K562 (cell line): ENCODE measurements around the gene FMO5. TPM values are rescaled to one million over a fixed set of nuclear protein-coding genes. Genes with fewer than 3 reads are reported as not detected.
A peak's percentile ranks its signal among the peaks of the same experiment; 100 is the strongest.

ENCODE experiments used
- ATAC-seq: fragments of 200-7000 bp; cut with Tn5 transposase; 3 replicates; pipeline ENCODE4 v1.9.1; 2020; ENCODE audit warnings: moderate library complexity
- BruUV-seq: library from RNA; stranded (reverse); fragments of 400-500 nt; replicated peaks from 2 replicates; lab custom pipeline; 2021; lab: Mats Ljungman, UMichigan
- CTCF ChIA-PET: fragments of 300-600 bp; formaldehyde crosslinking; extraction: SDS; loops from one replicate; lab custom pipeline; 2021; ENCODE audit warnings: low intra/inter-chr PET ratio; lab: Yijun Ruan, JAX
- POLR2A ChIA-PET: fragments of 300-600, 350-650 bp; sonication (Branson Sonifier 250); formaldehyde crosslinking; extraction: SDS; loops from one replicate; lab custom pipeline; 2021; ENCODE audit warnings: antibody characterized with exemption, inconsistent platforms; lab: Yijun Ruan, JAX
- DNase-seq, 4 experiments: peaks; one replicate each; pipeline versions ENCODE4 v3.0.0 to v3.0.0-alpha.2; 2011 to 2018; ENCODE audit warnings: low spot score in 3 of 4, mixed read lengths in 3 of 4; ENCODE audit errors: extremely low read depth in 1 of 4
- FAIRE-seq: peaks from 2 replicates; lab custom pipeline; 2011; peaks lifted over from hg19 to GRCh38; lab: Jason Lieb, UNC
- H2AFZ ChIP-seq: 2 replicates; pipeline ENCODE4 v1.6.0; 2011; ENCODE audit warnings: low read depth, low read length, control low read depth, inconsistent platforms
- H3K27ac ChIP-seq: fragments of 200-600 bp; 3 replicates; pipeline ENCODE4 v1.8.0; 2011; ENCODE audit warnings: low read depth, mild to moderate bottlenecking, control low read depth, inconsistent platforms, low read length, moderate library complexity, mixed read lengths; ENCODE audit errors: extremely low read depth
- H3K27me3 ChIP-seq, 2 experiments: fragments of 300-600 bp in 1 of 2; 2 replicates in 1 of 2; 3 replicates in 1 of 2; pipeline versions ENCODE4 v1.6.0 to v1.8.0; 2011; ENCODE audit warnings: inconsistent platforms in 2 of 2, low read length in 2 of 2, mild to moderate bottlenecking in 1 of 2, mixed read lengths in 1 of 2, moderate library complexity in 1 of 2; ENCODE audit not compliant: control insufficient read depth in 2 of 2, insufficient read depth in 2 of 2
- H3K36me3 ChIP-seq: fragments of 300-600 bp; 3 replicates; pipeline ENCODE4 v1.8.0; 2011; ENCODE audit warnings: mild to moderate bottlenecking, low read length, inconsistent platforms; ENCODE audit not compliant: control insufficient read depth, insufficient read depth
- H3K4me1 ChIP-seq, 2 experiments: fragments of 200-600 bp in 1 of 2; replicated peaks in 1 of 2; 2 replicates in 1 of 2; 3 replicates in 1 of 2; pipeline versions ENCODE4 v1.5.1 to v1.8.0; 2011; ENCODE audit warnings: inconsistent platforms in 2 of 2, low read length in 2 of 2, mild to moderate bottlenecking in 1 of 2, mixed read lengths in 1 of 2, moderate library complexity in 1 of 2; ENCODE audit not compliant: control insufficient read depth in 2 of 2, insufficient read depth in 2 of 2
- H3K4me2 ChIP-seq: 2 replicates; pipeline ENCODE4 v1.6.1; 2011; ENCODE audit warnings: low read length, control low read depth, inconsistent platforms, mixed read lengths; ENCODE audit not compliant: insufficient read depth
- H3K4me3 ChIP-seq: fragments of 200-600 bp; sonication (generic), shearing (Covaris generic); 2 replicates; pipeline ENCODE4 v1.5.1; 2016; ENCODE audit warnings: control low read depth, inconsistent platforms
- H3K79me2 ChIP-seq: fragments of 200-600 bp; 3 replicates; pipeline ENCODE4 v1.8.0; 2011; ENCODE audit warnings: low read length, inconsistent platforms; ENCODE audit not compliant: control insufficient read depth, insufficient read depth
- H3K9ac ChIP-seq, 2 experiments: 2 replicates each; pipeline versions ENCODE4 v1.6.0 to v1.6.1; 2011; ENCODE audit warnings: low read depth in 2 of 2, low read length in 2 of 2, control low read depth in 1 of 2, inconsistent platforms in 1 of 2, mild to moderate bottlenecking in 1 of 2, mixed read lengths in 1 of 2; ENCODE audit not compliant: insufficient read depth in 1 of 2
- H3K9me1 ChIP-seq: one replicate; pipeline ENCODE4 v1.6.0; 2011; ENCODE audit warnings: inconsistent platforms, mild to moderate bottlenecking, low read length, moderate library complexity; ENCODE audit not compliant: control insufficient read depth, insufficient read depth
- H3K9me3 ChIP-seq: replicated peaks from 2 replicates; pipeline ENCODE4 v1.5.1; 2011; ENCODE audit warnings: low read depth, low read length, inconsistent platforms; ENCODE audit not compliant: control insufficient read depth, insufficient read depth
- H4K20me1 ChIP-seq: replicated peaks from 2 replicates; pipeline ENCODE4 v1.6.1; 2011; ENCODE audit warnings: low read length, inconsistent platforms, mixed read lengths; ENCODE audit not compliant: control insufficient read depth, insufficient read depth
- CEBPB ChIP-seq: fragments of 450-650 bp; IDR thresholded peaks from 2 replicates; pipeline ENCODE4 v1.6.1; 2016; ENCODE audit warnings: missing genetic modification characterization, missing compliant biosample characterization
- CEBPG ChIP-seq, 3 experiments: fragments of 200-800 bp in 1 of 3; sonication (Bioruptor generic) in 1 of 3; sonication (generic) in 1 of 3; formaldehyde crosslinking in 1 of 3; IDR thresholded peaks in 2 of 3; conservative IDR thresholded peaks in 1 of 3; 2 replicates each; pipeline versions ENCODE4 v1.6.1 to v1.8.0; 2016 to 2022; ENCODE audit warnings: missing compliant biosample characterization in 2 of 3, missing genetic modification characterization in 2 of 3, mild to moderate bottlenecking in 1 of 3, missing genetic modification reagents in 1 of 3
- GTF2A2 ChIP-seq: IDR thresholded peaks from 2 replicates; pipeline ENCODE4 v1.6.1; 2016; ENCODE audit warnings: mild to moderate bottlenecking, missing genetic modification characterization, missing compliant biosample characterization
- SRSF7 ChIP-seq: fragments of 200-400 bp; formaldehyde crosslinking; optimal IDR thresholded peaks from 2 replicates; pipeline ENCODE3; 2017; ENCODE audit warnings: mild to moderate bottlenecking, low read depth, low read length
- WGBS: fragments of 100-300 bp; shearing (Covaris generic); methylation state at CpG from one replicate; pipeline ENCODE4 v1.1.6; 2016; ENCODE audit warnings: low coverage, mixed read lengths; ENCODE audit not compliant: insufficient coverage; ENCODE audit errors: missing lambda C conversion rate; 5-methylcytosine and 5-hydroxymethylcytosine counted together
- in situ Hi-C: fragments of 300-500 bp; cut with MboI; formaldehyde crosslinking; loops from 4 replicates; pipeline ENCODE4 v1.15.0; 2018; ENCODE audit warnings: inconsistent platforms, mixed read lengths
- intact Hi-C: fragments of 100-400 bp; cut with micrococcal nuclease; formaldehyde crosslinking; loops from 2 replicates; pipeline ENCODE4 v1.14.2; 2022
- polyA plus RNA-seq, 8 experiments: library from polyadenylated mRNA; depleted of rRNA in 4 of 8; stranded (reverse) in 5 of 8; unstranded in 3 of 8; fragments of >200 nt; fragmentation: Nextera tagmentation in 2 of 8; fragmentation: Illumina TruSeq in 1 of 8; extraction: Ambion mirVana in 2 of 8; extraction: Trizol in 1 of 8; gene quantifications; 2 replicates each; pipeline versions ENCODE4 v1.2.1 to v1.2.3, GENCODE V29; 2011 to 2014; ENCODE audit warnings: inconsistent platforms in 1 of 8, missing spikeins in 1 of 8
- total RNA-seq, 7 experiments: library from RNA; depleted of rRNA in 6 of 7; stranded (reverse); fragments of >200 nt in 6 of 7; fragmentation: Illumina TruSeq in 2 of 7; extraction: Trizol in 2 of 7; gene quantifications; 2 replicates each; pipeline versions ENCODE4 v1.2.1 to v1.2.3, GENCODE V29; 2011 to 2021; ENCODE audit warnings: low replicate concordance in 1 of 7
- TF ChIP-seq, protein P1 (sequence below): fragments of 200-800 bp; sonication (Bioruptor generic); IDR thresholded peaks from 2 replicates; pipeline ENCODE4 v1.6.1; 2017; ENCODE audit warnings: missing genetic modification characterization, missing compliant biosample characterization
- TF ChIP-seq, protein P2 (sequence below), 2 experiments: fragments of 450-650 bp in 1 of 2; sonication (generic) in 1 of 2; formaldehyde crosslinking in 1 of 2; IDR thresholded peaks in 1 of 2; conservative IDR thresholded peaks in 1 of 2; 2 replicates each; pipeline versions ENCODE4 v1.6.1 to v1.8.1; 2016 to 2023; ENCODE audit warnings: mild to moderate bottlenecking in 2 of 2, moderate library complexity in 2 of 2, inconsistent platforms in 1 of 2, missing genetic modification reagents in 1 of 2

FMO5 gene
- total and polyA plus RNA-seq, 9 of the 15 experiments (the other 6 are each of a cell fraction or from before 2014, with no cell fraction given): 0.11 to 0.69 (median 0.19) TPM; not detected in 1

DNA sequence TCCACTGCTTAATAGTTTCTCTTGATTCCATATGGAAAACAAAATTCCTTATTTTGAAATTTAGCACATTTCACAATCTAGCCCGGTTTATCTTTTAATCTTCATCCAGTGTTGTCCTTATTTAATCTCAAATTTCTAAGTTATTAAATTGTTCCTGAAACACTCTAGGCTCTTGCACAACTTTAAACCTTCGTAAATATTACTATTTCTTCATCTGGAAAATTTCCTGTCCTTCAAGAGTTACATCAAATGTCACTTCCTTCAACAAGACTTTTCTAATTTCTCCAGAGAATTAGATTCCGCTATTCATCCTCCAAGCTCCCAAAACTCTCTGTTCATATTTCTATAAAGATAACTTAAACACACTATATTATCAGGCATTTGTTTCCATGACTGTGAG lies 6.5 kb downstream of the FMO5 start:
- FAIRE-seq (no peak), ATAC-seq (no peak), DNase-seq (no peak)
- H3K9ac ChIP-seq: no peak overlapping the region
- H3K4me2 ChIP-seq: no peak overlapping the region
- no peaks in the 10 kb centered on the region for H3K79me2 ChIP-seq
- H3K9me1 ChIP-seq: no peaks in the 10 kb centered on the region
- no peaks in the 10 kb centered on the region for H4K20me1 ChIP-seq
- TF ChIP-seq CEBPB (peak; percentile 38; the same call in 1 of the 2 replicates), GTF2A2 (tag) (no peak)
- intact Hi-C loops: no loop called here
- H3K9me3 ChIP-seq: no peaks in the 10 kb centered on the region
- CTCF ChIA-PET: no interaction called here
- no peak overlapping the region for H2AFZ ChIP-seq
- H3K36me3 ChIP-seq: no peaks in the 10 kb centered on the region
- H3K4me3 ChIP-seq: no peak overlapping the region
- no peaks in the 10 kb centered on the region for H3K4me1 ChIP-seq
- BruUV-seq: no TSS peak
- 2% methylated on average over 3 of the region's 3 CpGs for WGBS
- POLR2A ChIA-PET: no interaction called here
- H3K27me3 ChIP-seq: peaks cover 6 to 20% of the 10 kb centered on the region in 2 experiments; a peak in 4 of 5 replicates
- no peak overlapping the region for H3K27ac ChIP-seq
- in situ Hi-C loops: no loop called here

DNA sequence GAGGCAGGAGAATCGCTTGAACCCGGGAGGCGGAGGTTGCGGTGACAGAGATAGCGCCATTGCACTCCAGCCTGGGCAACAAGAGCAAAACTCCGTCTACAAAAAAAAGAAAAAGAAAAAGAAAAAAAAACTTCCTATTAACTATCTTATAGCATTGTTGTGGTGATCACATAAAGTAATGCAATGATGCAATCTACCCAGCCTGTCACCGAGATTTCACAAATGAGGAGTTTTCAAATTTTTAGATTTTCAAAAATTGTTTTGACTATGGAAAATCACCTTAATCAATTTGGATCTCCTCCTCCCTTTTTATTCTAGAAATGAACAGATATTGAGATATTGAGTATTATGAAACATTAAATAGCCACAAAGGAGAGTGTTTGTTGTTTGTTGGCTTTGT lies 8.0 kb downstream of the FMO5 start:
- POLR2A ChIA-PET: no interaction called here
- no peak for FAIRE-seq

More for the DNA sequence above, 8.0 kb downstream of the FMO5 start:
- no peaks in the 10 kb centered on the region for H3K4me1 ChIP-seq
- BruUV-seq: no TSS peak
- H3K4me3 ChIP-seq: no peak overlapping the region
- peaks cover 5 to 18% of the 10 kb centered on the region in 2 experiments for H3K27me3 ChIP-seq
- TF ChIP-seq CEBPB: peak; percentile 39; the same call in 1 of the 2 replicates
- TF ChIP-seq, protein P1, sequence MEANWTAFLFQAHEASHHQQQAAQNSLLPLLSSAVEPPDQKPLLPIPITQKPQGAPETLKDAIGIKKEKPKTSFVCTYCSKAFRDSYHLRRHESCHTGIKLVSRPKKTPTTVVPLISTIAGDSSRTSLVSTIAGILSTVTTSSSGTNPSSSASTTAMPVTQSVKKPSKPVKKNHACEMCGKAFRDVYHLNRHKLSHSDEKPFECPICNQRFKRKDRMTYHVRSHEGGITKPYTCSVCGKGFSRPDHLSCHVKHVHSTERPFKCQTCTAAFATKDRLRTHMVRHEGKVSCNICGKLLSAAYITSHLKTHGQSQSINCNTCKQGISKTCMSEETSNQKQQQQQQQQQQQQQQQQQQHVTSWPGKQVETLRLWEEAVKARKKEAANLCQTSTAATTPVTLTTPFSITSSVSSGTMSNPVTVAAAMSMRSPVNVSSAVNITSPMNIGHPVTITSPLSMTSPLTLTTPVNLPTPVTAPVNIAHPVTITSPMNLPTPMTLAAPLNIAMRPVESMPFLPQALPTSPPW: no peak
- no peak for TF ChIP-seq SRSF7
- TF ChIP-seq, protein P2, sequence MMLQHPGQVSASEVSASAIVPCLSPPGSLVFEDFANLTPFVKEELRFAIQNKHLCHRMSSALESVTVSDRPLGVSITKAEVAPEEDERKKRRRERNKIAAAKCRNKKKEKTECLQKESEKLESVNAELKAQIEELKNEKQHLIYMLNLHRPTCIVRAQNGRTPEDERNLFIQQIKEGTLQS (IDR thresholded peaks at IDR 0.05): peak; percentile 49; the same call in 1 of the 2 replicates
- TF ChIP-seq, protein P2 (CRISPR knock-in tag; conservative IDR thresholded peaks at IDR 0.05): no peak
- TF ChIP-seq CEBPG (CRISPR knock-in tag; IDR thresholded peaks at IDR 0.05): no peak
- TF ChIP-seq CEBPG (tag; conservative IDR thresholded peaks at IDR 0.05 in 1 of 2, IDR thresholded peaks at IDR 0.05 in 1 of 2): peak; percentile 43 to 78; a peak in 3 of 4 replicates
- no peaks in the 10 kb centered on the region for H4K20me1 ChIP-seq
- CTCF ChIA-PET: no interaction called here
- no peaks in the 10 kb centered on the region for H3K79me2 ChIP-seq
- ATAC-seq: no peak
- intact Hi-C loops (no loop called here), in situ Hi-C loops (no loop called here)
- DNase-seq: no peak
- no peak overlapping the region for H3K9ac ChIP-seq
- no peak overlapping the region for H3K27ac ChIP-seq
- H3K9me3 ChIP-seq: no peaks in the 10 kb centered on the region
- no peak overlapping the region for H3K4me2 ChIP-seq
- H3K9me1 ChIP-seq: no peaks in the 10 kb centered on the region
- 0% methylated on average over 7 of the region's 7 CpGs for WGBS
- no peaks in the 10 kb centered on the region for H3K36me3 ChIP-seq
- no peak overlapping the region for H2AFZ ChIP-seq
